ENCODE results near the gene PSD2.

DNA sequence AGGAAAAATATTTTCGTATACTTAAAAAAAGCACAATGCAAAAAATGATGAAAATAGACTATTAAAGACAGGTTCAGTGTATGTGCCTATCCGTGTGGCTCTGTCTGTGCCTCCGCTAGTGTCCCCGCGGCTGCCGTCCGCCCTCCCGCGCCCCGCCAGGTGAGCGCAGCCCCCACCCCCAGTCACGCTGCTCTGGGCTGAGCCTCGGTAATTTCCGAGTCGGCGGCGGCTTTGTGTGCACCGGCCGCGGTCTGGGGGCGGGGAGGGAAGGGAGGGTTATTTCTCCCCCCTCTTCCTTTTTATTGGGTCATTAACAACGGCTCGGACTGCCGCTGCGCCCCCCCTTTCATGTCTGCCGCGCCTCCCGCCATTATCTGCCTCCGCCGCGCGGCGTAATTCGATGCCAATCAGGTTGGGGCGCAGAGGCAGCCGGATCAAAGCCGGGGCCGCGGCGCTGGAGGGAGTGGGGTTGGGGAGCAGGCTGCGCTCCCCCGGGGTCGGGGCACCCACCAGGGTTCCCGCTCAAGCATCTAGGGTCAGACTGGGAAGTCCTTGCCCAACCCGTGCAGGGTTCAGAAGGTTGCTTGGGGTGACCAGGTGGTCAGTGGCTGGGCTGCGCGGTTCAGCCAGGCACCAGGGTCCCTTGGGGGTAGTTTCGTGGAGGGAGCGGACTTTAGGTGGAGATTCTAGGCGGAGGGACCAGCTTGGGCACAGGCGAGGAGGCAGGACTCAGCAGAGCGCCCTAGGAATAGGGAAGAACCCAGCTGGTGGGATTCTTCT is 39.5 kb upstream of the PSD2 start:
- no peak for TF ChIP-seq CTCF (IDR thresholded peaks at IDR 0.05)
- no peak for TF ChIP-seq POLR2AphosphoS5 (IDR thresholded peaks at IDR 0.05)
- TF ChIP-seq POLR2A (IDR thresholded peaks at IDR 0.05), result no peak

Data from transverse colon (tissue), 4 donors.